SK-N-SH (cell line): ENCODE measurements around the gene ZCCHC2. TPM values are rescaled to one million over a fixed set of nuclear protein-coding genes. Genes with fewer than 3 reads are reported as not detected.

ENCODE experiments used
- CTCF ChIA-PET: fragments of 300-600, 350-600 bp; formaldehyde crosslinking; extraction: SDS; loops from one replicate; lab custom pipeline; 2021; lab: Yijun Ruan, JAX
- POLR2A ChIA-PET: fragments of 350-600 bp; sonication (Branson Sonifier 250); formaldehyde crosslinking; extraction: SDS; loops from one replicate; lab custom pipeline; 2020; ENCODE audit warnings: antibody characterized with exemption, inconsistent platforms; lab: Yijun Ruan, JAX
- DNase-seq: peaks from one replicate; pipeline ENCODE4 v3.0.0; 2012
- H2AFZ ChIP-seq: fragments of 200-600 bp; sonication (generic); 2 replicates; pipeline ENCODE4 v1.8.1; 2016; ENCODE audit warnings: antibody characterized with exemption, mild to moderate bottlenecking, low read depth
- H3F3A ChIP-seq: fragments of 200-600 bp; sonication (generic); replicated peaks from 2 replicates; pipeline ENCODE3; 2016; ENCODE audit warnings: antibody characterized with exemption, mild to moderate bottlenecking; ENCODE audit not compliant: insufficient read depth
- H3K27ac ChIP-seq, 2 experiments: fragments of 200-500 bp in 1 of 2; fragments of 200-600 bp in 1 of 2; sonication (Bioruptor generic) in 1 of 2; sonication (generic), shearing (Covaris generic) in 1 of 2; 2 replicates each; pipeline versions ENCODE4 v1.5.1 to v1.6.1; 2014 to 2016; ENCODE audit warnings: low read depth in 2 of 2, inconsistent platforms in 1 of 2, low read length in 1 of 2, mild to moderate bottlenecking in 1 of 2, mixed read lengths in 1 of 2
- H3K27me3 ChIP-seq: fragments of 200-600 bp; sonication (generic), shearing (Covaris generic); 2 replicates; pipeline ENCODE4 v1.6.1; 2016; ENCODE audit warnings: mixed run types; ENCODE audit not compliant: insufficient read depth
- H3K36me3 ChIP-seq, 2 experiments: fragments of 200-500 bp in 1 of 2; fragments of 200-600 bp in 1 of 2; sonication (Bioruptor generic) in 1 of 2; sonication (generic) in 1 of 2; replicated peaks in 1 of 2; 2 replicates each; pipeline versions ENCODE3 to v1.5.1; 2014 to 2016; ENCODE audit warnings: low read length in 1 of 2, mild to moderate bottlenecking in 1 of 2; ENCODE audit not compliant: insufficient read depth in 2 of 2, control insufficient read depth in 1 of 2
- H3K4me1 ChIP-seq, 2 experiments: fragments of 200-500 bp in 1 of 2; fragments of 200-600 bp in 1 of 2; sonication (Bioruptor generic) in 1 of 2; sonication (generic), shearing (Covaris generic) in 1 of 2; 2 replicates each; pipeline versions ENCODE4 v1.5.1 to v1.6.1; 2014 to 2016; ENCODE audit warnings: low read depth in 1 of 2, low read length in 1 of 2, mixed run types in 1 of 2; ENCODE audit not compliant: insufficient read depth in 2 of 2, control insufficient read depth in 1 of 2
- H3K4me2 ChIP-seq: fragments of 200-600 bp; sonication (generic), shearing (Covaris generic); 2 replicates; pipeline ENCODE4 v1.6.1; 2017; ENCODE audit warnings: mixed run types
- H3K4me3 ChIP-seq, 2 experiments: fragments of 200-500 bp in 1 of 2; fragments of 200-600 bp in 1 of 2; sonication (Bioruptor generic) in 1 of 2; sonication (generic), shearing (Covaris generic) in 1 of 2; 2 replicates each; pipeline versions ENCODE4 v1.5.1 to v1.8.1; 2014 to 2016; ENCODE audit warnings: low read depth in 2 of 2, inconsistent platforms in 1 of 2, low read length in 1 of 2, mild to moderate bottlenecking in 1 of 2, mixed read lengths in 1 of 2, moderate library complexity in 1 of 2
- H3K79me2 ChIP-seq: fragments of 200-600 bp; sonication (generic); 2 replicates; pipeline ENCODE4 v1.8.1; 2017; ENCODE audit warnings: mild to moderate bottlenecking; ENCODE audit not compliant: insufficient read depth
- H3K9ac ChIP-seq: fragments of 200-600 bp; sonication (generic); 2 replicates; pipeline ENCODE4 v1.6.1; 2017; ENCODE audit warnings: mixed run types
- H3K9me2 ChIP-seq: fragments of 200-600 bp; sonication (generic); 2 replicates; pipeline ENCODE4 v1.6.1; 2017; ENCODE audit warnings: mixed run types
- H3K9me3 ChIP-seq: fragments of 200-600 bp; sonication (generic); 2 replicates; pipeline ENCODE4 v1.6.1; 2017; ENCODE audit warnings: mixed run types, mild to moderate bottlenecking, moderate library complexity
- H4K20me1 ChIP-seq: fragments of 200-600 bp; sonication (generic); 2 replicates; pipeline ENCODE4 v1.6.1; 2017; ENCODE audit warnings: mild to moderate bottlenecking, mixed run types; ENCODE audit not compliant: insufficient read depth
- ELF1 ChIP-seq: IDR thresholded peaks from 2 replicates; pipeline ENCODE4 v1.4.0; 2012
- FOSL2 ChIP-seq: IDR thresholded peaks from 2 replicates; pipeline ENCODE4 v1.4.0; 2012; ENCODE audit warnings: low read depth, mild to moderate bottlenecking, moderate library complexity, borderline replicate concordance
- GABPA ChIP-seq: IDR thresholded peaks from 2 replicates; pipeline ENCODE4 v1.4.0; 2012; ENCODE audit warnings: low read depth, mild to moderate bottlenecking
- JUND ChIP-seq: IDR thresholded peaks from 2 replicates; pipeline ENCODE4 v1.4.0; 2012
- RXRA ChIP-seq: IDR thresholded peaks from 2 replicates; pipeline ENCODE4 v1.4.0; 2012; ENCODE audit warnings: low read depth, mild to moderate bottlenecking, borderline replicate concordance
- SMC3 ChIP-seq: IDR thresholded peaks from 2 replicates; pipeline ENCODE4 v1.6.1; 2012; ENCODE audit warnings: low read depth, low read length, improper control_type of control experiment
- TCF12 ChIP-seq: IDR thresholded peaks from 2 replicates; pipeline ENCODE4 v1.4.0; 2012
- WGBS: methylation state at CpG from one replicate; pipeline ENCODE4 v1.1.6; 2017; ENCODE audit warnings: low lambda C conversion rate; 5-methylcytosine and 5-hydroxymethylcytosine counted together
- polyA plus RNA-seq, 3 experiments: library from polyadenylated mRNA; depleted of rRNA; stranded (reverse); fragments of >200 nt; gene quantifications; 2 replicates each; pipeline ENCODE4 v1.2.3, GENCODE V29; 2012
- TF ChIP-seq, protein P1 (sequence below): IDR thresholded peaks from 2 replicates; pipeline ENCODE4; 2012
- TF ChIP-seq, protein P2 (sequence below): fragments of 150-350 bp; IDR thresholded peaks from 2 replicates; pipeline ENCODE4 v1.6.1; 2017; ENCODE audit warnings: antibody characterized with exemption, low read length, low read depth, borderline replicate concordance

ZCCHC2 gene
- polyA plus RNA-seq, 1 of the 3 experiments (the other 2 are of a cell fraction), result 7.3 TPM

GRCh38 chr18:62537042-62537894 is 14.4 kb downstream of the ZCCHC2 start (continued):
- TF ChIP-seq, protein P1, sequence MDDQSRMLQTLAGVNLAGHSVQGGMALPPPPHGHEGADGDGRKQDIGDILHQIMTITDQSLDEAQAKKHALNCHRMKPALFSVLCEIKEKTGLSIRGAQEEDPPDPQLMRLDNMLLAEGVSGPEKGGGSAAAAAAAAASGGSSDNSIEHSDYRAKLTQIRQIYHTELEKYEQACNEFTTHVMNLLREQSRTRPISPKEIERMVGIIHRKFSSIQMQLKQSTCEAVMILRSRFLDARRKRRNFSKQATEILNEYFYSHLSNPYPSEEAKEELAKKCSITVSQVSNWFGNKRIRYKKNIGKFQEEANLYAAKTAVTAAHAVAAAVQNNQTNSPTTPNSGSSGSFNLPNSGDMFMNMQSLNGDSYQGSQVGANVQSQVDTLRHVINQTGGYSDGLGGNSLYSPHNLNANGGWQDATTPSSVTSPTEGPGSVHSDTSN, result no peak
- TF ChIP-seq GABPA (no peak), JUND (no peak)

- CTCF ChIA-PET, result interaction anchor here (0.7 to 1.2 kb wide), 2 partner anchors 46 to 80 kb away, joined by 3 read pairs; no protein-coding TSS in a partner anchor
Observed at GRCh38 chr18:62537946-62538345, 15.1 kb downstream of the ZCCHC2 start.

GRCh38 chr18:62538881-62539280 is 16.1 kb downstream of the ZCCHC2 start:
- Histone ChIP-seq H4K20me1 (no peaks in the 10 kb centered on the region), H3K9me3 (no peaks in the 10 kb centered on the region), H3K27me3 (no peaks in the 10 kb centered on the region), H3K4me3 (no peak overlapping the region), H3K4me2 (no peak overlapping the region), H2AFZ (no peak overlapping the region), H3K4me1 (no peaks in the 10 kb centered on the region), H3F3A (no peaks in the 10 kb centered on the region), H3K9ac (no peak overlapping the region), H3K36me3 (peaks cover 5 to 38% of the 10 kb centered on the region in 2 experiments), H3K27ac (no peak overlapping the region), H3K79me2 (peaks cover 22% of the 10 kb centered on the region), H3K9me2 (no peaks in the 10 kb centered on the region)
- ChIA-PET POLR2A (no interaction called here), CTCF (interaction anchor here (1.2 kb wide), 1 partner anchor 81 kb away, joined by 3 read pairs; no protein-coding TSS in a partner anchor)
- no peak for DNase-seq
- WGBS, result 98% methylated on average over 3 of the region's 3 CpGs
- TF ChIP-seq, protein P1, result no peak
- no peak for TF ChIP-seq TCF12

More at GRCh38 chr18:62537946-62538345, 15.1 kb downstream of the ZCCHC2 start:
- Histone ChIP-seq H3K4me2 (no peak overlapping the region), H3K4me3 (no peak overlapping the region), H3K27me3 (no peaks in the 10 kb centered on the region), H3K9ac (no peak overlapping the region), H3K27ac (no peak overlapping the region), H4K20me1 (no peaks in the 10 kb centered on the region), H3K9me3 (no peaks in the 10 kb centered on the region), H3K36me3 (peaks cover 0 to 29% of the 10 kb centered on the region in 2 experiments), H3F3A (no peaks in the 10 kb centered on the region), H3K4me1 (no peaks in the 10 kb centered on the region), H3K9me2 (no peaks in the 10 kb centered on the region), H3K79me2 (peaks cover 31% of the 10 kb centered on the region), H2AFZ (no peak overlapping the region)
- POLR2A ChIA-PET, result interaction anchor here (0.6 kb wide), 1 partner anchor 111 kb away, joined by 3 read pairs; no protein-coding TSS in a partner anchor
- 94% methylated on average over 4 of the region's 4 CpGs for WGBS
- TF ChIP-seq ELF1, result no peak
- no peak for TF ChIP-seq SMC3
- no peak for TF ChIP-seq FOSL2
- TF ChIP-seq RXRA, result no peak
- TF ChIP-seq JUND, result no peak
- TF ChIP-seq, protein P2, sequence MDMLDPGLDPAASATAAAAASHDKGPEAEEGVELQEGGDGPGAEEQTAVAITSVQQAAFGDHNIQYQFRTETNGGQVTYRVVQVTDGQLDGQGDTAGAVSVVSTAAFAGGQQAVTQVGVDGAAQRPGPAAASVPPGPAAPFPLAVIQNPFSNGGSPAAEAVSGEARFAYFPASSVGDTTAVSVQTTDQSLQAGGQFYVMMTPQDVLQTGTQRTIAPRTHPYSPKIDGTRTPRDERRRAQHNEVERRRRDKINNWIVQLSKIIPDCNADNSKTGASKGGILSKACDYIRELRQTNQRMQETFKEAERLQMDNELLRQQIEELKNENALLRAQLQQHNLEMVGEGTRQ, result no peak
- no peak for DNase-seq
